Measurements from ENCODE around the gene GOLGA1. TPM values are rescaled to one million over a fixed set of nuclear protein-coding genes. Genes with fewer than 3 reads are reported as not detected.

The GOLGA1 gene
- total and polyA plus RNA-seq, 9 of the 15 experiments (the other 6 are each of a cell fraction or from before 2014, with no cell fraction given) = 2.9 to 15.9 (median 8.5) TPM

GRCh38 chr9:124934290-124934689 lies 6.6 kb downstream of the GOLGA1 start (continued):
- TF ChIP-seq SNIP1 (IDR thresholded peaks at IDR 0.05; ENCODE audit: low read depth) (no peak), FOXA1 (IDR thresholded peaks at IDR 0.05; ENCODE audit: borderline replicate concordance) (no peak), SMC3 (conservative IDR thresholded peaks at IDR 0.05; ENCODE audit: insufficient read depth, low read depth, low read length) (no peak), HNRNPK (IDR thresholded peaks at IDR 0.05; ENCODE audit: low read depth, low read length, poor library complexity, severe bottlenecking) (no peak)

GRCh38 chr9:124932333-124932732 lies 8.6 kb downstream of the GOLGA1 start:
- no peak overlapping the region for H2AFZ ChIP-seq (ENCODE audit: low read depth, low read length)
- H4K20me1 ChIP-seq (replicated peaks; ENCODE audit: control insufficient read depth, insufficient read depth, low read length) = no peaks in the 10 kb centered on the region
- in situ Hi-C loops (cut with MboI) = loop anchor here (10.0 kb wide), 1 partner anchor 212 kb away; the partner anchor contains the start of gene SCAI
- WGBS (ENCODE audit: insufficient coverage, low coverage, missing lambda C conversion rate) = 84% methylated on average over 1 of the region's 1 CpG
- no TSS peak for BruUV-seq (replicated peaks)
- no peaks in the 10 kb centered on the region for H3K79me2 ChIP-seq (ENCODE audit: control insufficient read depth, insufficient read depth, low read length)
- no peaks in the 10 kb centered on the region for H3K9me3 ChIP-seq (replicated peaks; ENCODE audit: control insufficient read depth, insufficient read depth, low read depth, low read length)
- no peak for FAIRE-seq
- intact Hi-C loops (cut with micrococcal nuclease) = no loop called here
- H3K4me1 ChIP-seq (replicated peaks in 1 of 2; ENCODE audit: control insufficient read depth in 2 of 2, insufficient read depth in 2 of 2, low read length in 2 of 2) = no peaks in the 10 kb centered on the region
- H3K9ac ChIP-seq (ENCODE audit: insufficient read depth in 1 of 2, low read depth in 2 of 2, low read length in 2 of 2) = no peak overlapping the region
- no peak for ATAC-seq
- no peak for DNase-seq (ENCODE audit: extremely low read depth in 1 of 4, low spot score in 3 of 4)
- no peak overlapping the region for H3K4me2 ChIP-seq (ENCODE audit: insufficient read depth, low read length)
- no peaks in the 10 kb centered on the region for H3K27me3 ChIP-seq (ENCODE audit: control insufficient read depth in 2 of 2, insufficient read depth in 2 of 2, low read length in 2 of 2)
- peaks cover 82% of the 10 kb centered on the region for H3K36me3 ChIP-seq (ENCODE audit: control insufficient read depth, insufficient read depth, low read length)
- POLR2A ChIA-PET = interaction anchor here (0.5 kb wide), 1 partner anchor 68 kb away, joined by 4 read pairs; no protein-coding TSS in a partner anchor
- no peaks in the 10 kb centered on the region for H3K9me1 ChIP-seq (ENCODE audit: control insufficient read depth, insufficient read depth, low read length)
- no peak overlapping the region for H3K4me3 ChIP-seq
- H3K27ac ChIP-seq (ENCODE audit: extremely low read depth, low read depth, low read length) = no peak overlapping the region
- CTCF ChIA-PET (ENCODE audit: low intra/inter-chr PET ratio) = no interaction called here
- TF ChIP-seq, protein P1, sequence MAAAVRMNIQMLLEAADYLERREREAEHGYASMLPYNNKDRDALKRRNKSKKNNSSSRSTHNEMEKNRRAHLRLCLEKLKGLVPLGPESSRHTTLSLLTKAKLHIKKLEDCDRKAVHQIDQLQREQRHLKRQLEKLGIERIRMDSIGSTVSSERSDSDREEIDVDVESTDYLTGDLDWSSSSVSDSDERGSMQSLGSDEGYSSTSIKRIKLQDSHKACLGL (CRISPR knock-in tag; IDR thresholded peaks at IDR 0.05; ENCODE audit: borderline replicate concordance, poor library complexity, severe bottlenecking) = no peak
- TF ChIP-seq RBM15 (IDR thresholded peaks at IDR 0.05; ENCODE audit: insufficient read depth, low read length) (no peak), HDAC2 (IDR thresholded peaks at IDR 0.05) (no peak), HNRNPL (IDR thresholded peaks at IDR 0.05; ENCODE audit: low read depth, low read length) (no peak), CTCF (IDR thresholded peaks at IDR 0.05 in 2 of 3, conservative IDR thresholded peaks at IDR 0.05 in 1 of 3; ENCODE audit: insufficient read depth in 2 of 3, low read depth in 1 of 3, low read length in 3 of 3) (no peak), KAT7 (CRISPR knock-in tag; IDR thresholded peaks at IDR 0.05; ENCODE audit: borderline replicate concordance) (no peak), ARHGAP35 (IDR thresholded peaks at IDR 0.05; ENCODE audit: partially characterized antibody) (no peak), MEF2A (IDR thresholded peaks at IDR 0.05; ENCODE audit: control insufficient read depth, low read depth, low read length) (no peak), XRCC3 (IDR thresholded peaks at IDR 0.05) (no peak), KDM1A (IDR thresholded peaks at IDR 0.05) (no peak), TAF9B (IDR thresholded peaks at IDR 0.05; ENCODE audit: partially characterized antibody) (no peak), ZNF436 (CRISPR knock-in tag; IDR thresholded peaks at IDR 0.05) (no peak), RB1 (IDR thresholded peaks at IDR 0.05; ENCODE audit: low read depth) (no peak), KAT8 (IDR thresholded peaks at IDR 0.05; ENCODE audit: low read depth) (no peak)
- TF ChIP-seq, protein P2, sequence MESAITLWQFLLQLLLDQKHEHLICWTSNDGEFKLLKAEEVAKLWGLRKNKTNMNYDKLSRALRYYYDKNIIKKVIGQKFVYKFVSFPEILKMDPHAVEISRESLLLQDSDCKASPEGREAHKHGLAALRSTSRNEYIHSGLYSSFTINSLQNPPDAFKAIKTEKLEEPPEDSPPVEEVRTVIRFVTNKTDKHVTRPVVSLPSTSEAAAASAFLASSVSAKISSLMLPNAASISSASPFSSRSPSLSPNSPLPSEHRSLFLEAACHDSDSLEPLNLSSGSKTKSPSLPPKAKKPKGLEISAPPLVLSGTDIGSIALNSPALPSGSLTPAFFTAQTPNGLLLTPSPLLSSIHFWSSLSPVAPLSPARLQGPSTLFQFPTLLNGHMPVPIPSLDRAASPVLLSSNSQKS (CRISPR knock-in tag; IDR thresholded peaks at IDR 0.05) = no peak
